Neural cell (in vitro differentiated cells): ENCODE data around the gene NIPSNAP3A. TPM values are rescaled to one million over a fixed set of nuclear protein-coding genes. Genes with fewer than 3 reads are reported as not detected.
"Not testable (repeated sequence)": the region's sequence is repeated elsewhere in the genome, so short reads cannot be mapped to it uniquely, and the experiment has no call there.

Source experiments
- H2AFZ ChIP-seq: fragments of 200-600, 300-800 bp; sonication (generic), shearing (Covaris generic); 2 replicates; pipeline ENCODE4 v1.6.0; 2014; ENCODE audit warnings: low read depth, mild to moderate bottlenecking, antibody characterized with exemption, low read length, moderate library complexity
- H3F3A ChIP-seq: fragments of 200-600 bp; shearing (Covaris generic); 2 replicates; pipeline ENCODE4 v1.6.1; 2016; ENCODE audit warnings: mild to moderate bottlenecking, moderate library complexity, mixed read lengths, antibody characterized with exemption, low read length; ENCODE audit not compliant: insufficient read depth, poor library complexity, severe bottlenecking
- H3K27ac ChIP-seq: fragments of 200-600, 300-800 bp; sonication (generic), shearing (Covaris generic); 2 replicates; pipeline ENCODE4 v1.5.1; 2014; ENCODE audit warnings: mild to moderate bottlenecking, low read length, moderate library complexity
- H3K27me3 ChIP-seq: fragments of 300-800, 200-600 bp; sonication (generic), shearing (Covaris generic); 2 replicates; pipeline ENCODE4 v1.6.0; 2014; ENCODE audit warnings: mild to moderate bottlenecking, low read depth, low read length, moderate library complexity; ENCODE audit not compliant: insufficient read depth
- H3K36me3 ChIP-seq: fragments of 300-800, 200-600 bp; sonication (generic), shearing (Covaris generic); 2 replicates; pipeline ENCODE4 v1.5.1; 2014; ENCODE audit warnings: mild to moderate bottlenecking, antibody characterized with exemption, low read length, moderate library complexity; ENCODE audit not compliant: insufficient read depth
- H3K4me2 ChIP-seq: fragments of 300-800, 200-600 bp; sonication (generic), shearing (Covaris generic); 2 replicates; pipeline ENCODE4 v1.6.0; 2014; ENCODE audit warnings: mild to moderate bottlenecking, low read length
- H3K4me3 ChIP-seq: fragments of 300-800, 200-600 bp; sonication (generic), shearing (Covaris generic); 2 replicates; pipeline ENCODE4 v1.5.1; 2014; ENCODE audit warnings: mild to moderate bottlenecking, low read length, moderate library complexity
- H3K79me2 ChIP-seq: fragments of 200-600 bp; shearing (Covaris generic); replicated peaks from 2 replicates; pipeline ENCODE4 v1.6.0; 2014; ENCODE audit warnings: mild to moderate bottlenecking, low read length, moderate library complexity; ENCODE audit not compliant: insufficient read depth
- H3K9ac ChIP-seq: fragments of 300-800, 200-600 bp; sonication (generic), shearing (Covaris generic); 2 replicates; pipeline ENCODE4 v1.6.1; 2016; ENCODE audit warnings: mild to moderate bottlenecking, low read length, mixed read lengths
- H3K9me2 ChIP-seq: fragments of 200-600 bp; shearing (Covaris generic); 2 replicates; pipeline ENCODE4 v1.6.1; 2016; ENCODE audit warnings: mild to moderate bottlenecking, low read length, mixed read lengths; ENCODE audit not compliant: insufficient read depth
- H3K9me3 ChIP-seq: fragments of 200-600, 300-800 bp; sonication (generic), shearing (Covaris generic); 2 replicates; pipeline ENCODE4 v1.6.1; 2016; ENCODE audit warnings: mild to moderate bottlenecking, mixed run types, low read length, moderate library complexity, mixed read lengths
- H4K20me1 ChIP-seq: fragments of 200-600 bp; shearing (Covaris generic); 2 replicates; pipeline ENCODE4 v1.6.1; 2016; ENCODE audit warnings: mild to moderate bottlenecking, mixed run types; ENCODE audit not compliant: insufficient read depth
- CTCF ChIP-seq: fragments of 450-650 bp; IDR thresholded peaks from 2 replicates; pipeline ENCODE4 v1.5.1; 2014; ENCODE audit warnings: antibody characterized with exemption, mild to moderate bottlenecking, moderate library complexity; ENCODE audit not compliant: poor library complexity, severe bottlenecking
- EP300 ChIP-seq: fragments of 450-650 bp; conservative IDR thresholded peaks from 2 replicates; pipeline ENCODE4 v1.6.1; 2014; ENCODE audit warnings: antibody characterized with exemption, mild to moderate bottlenecking, moderate library complexity; ENCODE audit not compliant: poor library complexity, severe bottlenecking
- EZH2 ChIP-seq: fragments of 200-600, 300-800 bp; shearing (Covaris generic), sonication (generic); IDR thresholded peaks from 2 replicates; pipeline ENCODE4 v1.6.1; 2014; ENCODE audit warnings: antibody characterized with exemption, low read length, borderline replicate concordance, mild to moderate bottlenecking; ENCODE audit not compliant: insufficient read depth, poor library complexity, severe bottlenecking
- MXI1 ChIP-seq: fragments of 450-650 bp; conservative IDR thresholded peaks from 2 replicates; pipeline ENCODE4 v1.6.1; 2014; ENCODE audit warnings: antibody characterized with exemption, mild to moderate bottlenecking; ENCODE audit not compliant: poor library complexity, severe bottlenecking
- POLR2AphosphoS5 ChIP-seq: IDR thresholded peaks from 2 replicates; pipeline ENCODE4 v1.6.1; 2012
- RAD21 ChIP-seq: fragments of 450-650 bp; conservative IDR thresholded peaks from 2 replicates; pipeline ENCODE4 v1.6.1; 2014; ENCODE audit warnings: antibody characterized with exemption, mild to moderate bottlenecking, moderate library complexity
- SMC3 ChIP-seq: fragments of 450-650 bp; conservative IDR thresholded peaks from 2 replicates; pipeline ENCODE4 v1.6.1; 2014; ENCODE audit warnings: antibody characterized with exemption, mild to moderate bottlenecking, moderate library complexity; ENCODE audit not compliant: poor library complexity
- TAF1 ChIP-seq: IDR thresholded peaks from 2 replicates; pipeline ENCODE4 v1.6.1; 2012; ENCODE audit warnings: low read depth
- polyA minus RNA-seq: library from RNA; depleted of rRNA, polyadenylated mRNA; stranded (reverse); fragments of >200 nt; gene quantifications from 2 replicates; pipeline ENCODE4 v1.2.3, GENCODE V29; 2014
- polyA plus RNA-seq: library from polyadenylated mRNA; depleted of rRNA; stranded (reverse); fragments of >200 nt; gene quantifications from 2 replicates; pipeline ENCODE4 v1.2.3, GENCODE V29; 2014
- TF ChIP-seq, protein P1 (sequence below): IDR thresholded peaks from 2 replicates; pipeline ENCODE4 v1.6.1; 2012; ENCODE audit warnings: borderline replicate concordance

Gene NIPSNAP3A
- polyA plus RNA-seq (51.9 and 52.3 TPM in 2 replicates), polyA minus RNA-seq (28.5 and 33.7 TPM in 2 replicates)

DNA sequence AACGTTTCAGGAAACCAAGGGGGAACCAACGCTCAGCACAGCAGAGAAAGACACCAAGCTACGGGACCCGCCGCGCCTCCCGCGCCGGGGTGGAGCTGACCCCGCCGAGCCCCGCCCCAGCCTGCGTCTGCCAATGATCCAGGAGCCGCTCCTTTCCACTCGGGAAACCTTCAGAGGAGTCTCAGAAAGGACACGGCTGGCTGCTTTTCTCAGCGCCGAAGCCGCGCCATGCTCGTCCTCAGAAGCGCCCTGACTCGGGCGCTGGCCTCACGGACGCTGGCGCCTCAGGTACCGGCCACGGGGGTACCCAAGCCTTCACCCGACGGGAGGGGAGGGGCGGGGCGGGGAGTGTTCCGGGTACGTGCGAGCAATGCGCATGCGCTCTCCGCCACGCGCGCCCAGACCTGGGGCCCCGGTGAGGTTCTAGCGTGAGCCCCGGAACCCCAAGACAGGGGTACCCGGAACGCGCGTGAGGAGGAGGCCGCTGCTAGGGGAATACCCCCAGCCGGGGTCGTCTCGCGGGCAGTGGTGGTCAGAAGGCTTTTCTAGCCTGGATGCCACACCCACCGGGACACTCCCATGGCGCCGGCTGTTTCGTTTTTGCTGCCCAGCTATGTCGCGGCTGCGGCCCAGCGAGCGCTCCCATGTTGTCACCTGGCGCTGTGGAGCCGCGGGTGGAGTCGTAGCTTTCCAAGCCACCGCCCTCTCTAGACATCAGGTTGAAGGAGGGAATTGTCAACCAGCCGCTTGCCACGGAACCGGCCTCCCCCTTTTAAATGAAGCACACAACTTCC, at the start of gene NIPSNAP3A:
Gene NIPSNAP3A, plus strand, starts transcription at position 119 of the 794 bp plus-strand sequence. Its CDS starts 110 bp downstream, at position 229.
- peak within 1 kb of the TSS; percentile 33 for H3K27ac ChIP-seq
- TF ChIP-seq RAD21, result peak; percentile 14
- TF ChIP-seq, protein P1, sequence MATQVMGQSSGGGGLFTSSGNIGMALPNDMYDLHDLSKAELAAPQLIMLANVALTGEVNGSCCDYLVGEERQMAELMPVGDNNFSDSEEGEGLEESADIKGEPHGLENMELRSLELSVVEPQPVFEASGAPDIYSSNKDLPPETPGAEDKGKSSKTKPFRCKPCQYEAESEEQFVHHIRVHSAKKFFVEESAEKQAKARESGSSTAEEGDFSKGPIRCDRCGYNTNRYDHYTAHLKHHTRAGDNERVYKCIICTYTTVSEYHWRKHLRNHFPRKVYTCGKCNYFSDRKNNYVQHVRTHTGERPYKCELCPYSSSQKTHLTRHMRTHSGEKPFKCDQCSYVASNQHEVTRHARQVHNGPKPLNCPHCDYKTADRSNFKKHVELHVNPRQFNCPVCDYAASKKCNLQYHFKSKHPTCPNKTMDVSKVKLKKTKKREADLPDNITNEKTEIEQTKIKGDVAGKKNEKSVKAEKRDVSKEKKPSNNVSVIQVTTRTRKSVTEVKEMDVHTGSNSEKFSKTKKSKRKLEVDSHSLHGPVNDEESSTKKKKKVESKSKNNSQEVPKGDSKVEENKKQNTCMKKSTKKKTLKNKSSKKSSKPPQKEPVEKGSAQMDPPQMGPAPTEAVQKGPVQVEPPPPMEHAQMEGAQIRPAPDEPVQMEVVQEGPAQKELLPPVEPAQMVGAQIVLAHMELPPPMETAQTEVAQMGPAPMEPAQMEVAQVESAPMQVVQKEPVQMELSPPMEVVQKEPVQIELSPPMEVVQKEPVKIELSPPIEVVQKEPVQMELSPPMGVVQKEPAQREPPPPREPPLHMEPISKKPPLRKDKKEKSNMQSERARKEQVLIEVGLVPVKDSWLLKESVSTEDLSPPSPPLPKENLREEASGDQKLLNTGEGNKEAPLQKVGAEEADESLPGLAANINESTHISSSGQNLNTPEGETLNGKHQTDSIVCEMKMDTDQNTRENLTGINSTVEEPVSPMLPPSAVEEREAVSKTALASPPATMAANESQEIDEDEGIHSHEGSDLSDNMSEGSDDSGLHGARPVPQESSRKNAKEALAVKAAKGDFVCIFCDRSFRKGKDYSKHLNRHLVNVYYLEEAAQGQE, result peak; percentile 19
- no peak for TF ChIP-seq CTCF
- peak; percentile 77 for TF ChIP-seq MXI1
- no peak for TF ChIP-seq TAF1

GRCh38 chr9:104700306-104700705, 47.2 kb upstream of the NIPSNAP3A start:
- Histone ChIP-seq H3K4me3 (no peak overlapping the region), H3K9me3 (no peaks in the 10 kb centered on the region), H3K27me3 (no peaks in the 10 kb centered on the region), H2AFZ (no peak overlapping the region), H3K9ac (no peak overlapping the region), H3K27ac (no peak overlapping the region), H3K79me2 (no peaks in the 10 kb centered on the region), H4K20me1 (no peaks in the 10 kb centered on the region), H3K9me2 (no peaks in the 10 kb centered on the region), H3F3A (no peaks in the 10 kb centered on the region), H3K36me3 (no peaks in the 10 kb centered on the region), H3K4me2 (no peak overlapping the region)
- TF ChIP-seq, protein P1, result no peak
- TF ChIP-seq POLR2AphosphoS5, result no peak
- no peak for TF ChIP-seq MXI1
- TF ChIP-seq SMC3, result no peak
- no peak for TF ChIP-seq EP300
- no peak for TF ChIP-seq RAD21
- TF ChIP-seq EZH2, result no peak
- no peak for TF ChIP-seq CTCF
- no peak for TF ChIP-seq TAF1

More for the DNA sequence above, at the start of gene NIPSNAP3A:
- Histone ChIP-seq H4K20me1 (no peaks in the 10 kb centered on the region), H2AFZ (peak within 1 kb of the TSS; percentile 92), H3K79me2 (no peaks in the 10 kb centered on the region), H3K4me3 (peak within 1 kb of the TSS; percentile 83), H3K36me3 (no peaks in the 10 kb centered on the region), H3K4me2 (peak within 1 kb of the TSS; percentile 72), H3F3A (no peaks in the 10 kb centered on the region), H3K9me3 (no peaks in the 10 kb centered on the region), H3K9ac (peak within 1 kb of the TSS; percentile 61), H3K9me2 (no peaks in the 10 kb centered on the region), H3K27me3 (no peaks in the 10 kb centered on the region)

DNA sequence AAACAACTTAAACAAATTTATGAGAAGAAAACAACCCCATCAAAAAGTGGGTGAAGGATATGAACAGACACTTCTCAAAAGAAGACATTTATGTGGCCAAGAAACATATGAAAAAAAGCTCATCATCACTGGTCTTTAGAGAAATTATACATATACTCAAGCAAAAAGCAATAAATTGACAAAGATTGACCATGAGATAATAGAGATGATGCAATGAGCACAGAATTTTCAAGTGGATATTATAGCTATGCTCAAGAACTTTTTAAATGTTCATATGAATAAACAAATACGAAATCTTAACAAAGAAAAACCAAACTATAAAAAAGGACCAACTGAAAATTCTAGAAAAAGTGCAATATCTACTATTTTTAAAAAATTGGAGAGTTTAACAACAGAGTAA, 38.7 kb upstream of the NIPSNAP3A start:
- H3K27ac ChIP-seq, H3K36me3 ChIP-seq, H3K79me2 ChIP-seq, H3F3A ChIP-seq, H3K27me3 ChIP-seq, H2AFZ ChIP-seq, H3K9me2 ChIP-seq, H3K4me3 ChIP-seq, H3K4me2 ChIP-seq, H4K20me1 ChIP-seq, H3K9me3 ChIP-seq, H3K9ac ChIP-seq: not testable (repeated sequence)
